ENCODE measurements around the gene ALPI. TPM values are rescaled to one million over a fixed set of nuclear protein-coding genes. Genes with fewer than 3 reads are reported as not detected.
"Not testable (repeated sequence)": the region's sequence is repeated elsewhere in the genome, so short reads cannot be mapped to it uniquely, and the experiment has no call there.

ALPI gene
- total and polyA plus RNA-seq, 5 experiments from 2014 or later = not detected

DNA sequence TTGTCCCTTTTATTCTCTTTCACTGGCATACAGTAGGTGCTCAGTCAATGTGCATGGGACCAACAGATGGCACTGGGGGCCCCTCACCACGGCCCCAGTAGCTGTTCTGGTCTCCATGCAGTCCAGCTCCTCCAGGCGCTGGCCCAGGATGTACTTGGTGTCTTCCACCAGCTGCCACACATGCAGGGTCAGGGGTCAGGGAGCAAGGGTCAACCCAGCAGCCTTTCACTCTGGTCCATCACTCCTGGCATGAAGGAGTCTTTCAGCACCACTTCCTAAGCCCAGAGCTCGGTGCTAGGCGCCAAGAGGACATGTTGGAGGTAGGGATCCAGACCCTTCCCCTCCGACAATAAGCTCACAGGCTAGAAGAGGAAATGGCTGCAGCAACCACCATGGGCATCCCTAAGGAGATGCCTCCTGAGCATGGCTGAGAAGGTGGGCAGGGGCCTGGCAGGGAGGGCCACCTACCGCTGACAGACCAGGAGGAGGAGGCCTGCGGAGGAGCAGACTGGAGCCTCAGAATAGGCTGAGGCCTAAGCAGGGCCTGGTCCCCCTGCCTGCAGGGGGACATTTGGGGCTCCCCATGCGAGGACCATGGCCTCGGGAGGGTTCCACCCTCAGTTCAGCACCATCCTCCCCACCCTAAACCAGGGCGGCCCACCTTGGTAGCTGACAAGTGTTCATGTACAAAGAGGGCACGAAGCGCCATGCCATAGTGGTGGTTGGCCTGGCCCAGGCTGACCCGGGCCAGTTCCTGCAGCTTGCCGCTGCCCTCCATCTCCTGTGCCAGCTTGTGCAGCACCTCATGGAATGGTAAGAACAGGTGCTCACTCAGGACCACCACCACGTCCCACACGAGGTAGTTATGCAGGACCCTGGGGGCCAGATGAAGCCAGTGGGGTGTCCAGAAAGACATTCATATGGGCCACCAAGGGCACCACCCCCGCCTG, 39.2 kb upstream of the ALPI start:
- DNase-seq (no peak), ATAC-seq (no peak)
- Mint-ChIP-seq H3K4me3 (no peak overlapping the region), H3K27ac (no peak overlapping the region), H3K4me1 (peaks cover 11 to 34% (median 25%) of the 10 kb centered on the region in 4 donors), H3K27me3 (peaks cover 15 to 45% (median 20%) of the 10 kb centered on the region in 5 donors), H3K9me3 (peaks cover 0 to 2% (median 0%) of the 10 kb centered on the region in 9 donors), H3K36me3 (peaks cover 0 to 1% (median 0%) of the 10 kb centered on the region in 3 donors)
- POLR2A ChIA-PET = no interaction called here

- H3K27me3 Mint-ChIP-seq = peaks cover 20 to 52% (median 26%) of the 10 kb centered on the region in 5 donors
- no peak for ATAC-seq
- H3K9me3 Mint-ChIP-seq = peaks cover 0 to 9% (median 0%) of the 10 kb centered on the region in 9 donors
- POLR2A ChIA-PET = no interaction called here
- H3K4me3 Mint-ChIP-seq = no peak overlapping the region
- peaks cover 0 to 8% (median 0%) of the 10 kb centered on the region in 3 donors for H3K36me3 Mint-ChIP-seq
- peaks cover 11 to 33% (median 26%) of the 10 kb centered on the region in 4 donors for H3K4me1 Mint-ChIP-seq
- no peak for DNase-seq
- H3K27ac Mint-ChIP-seq = no peak overlapping the region
These were observed 38.5 kb upstream of the ALPI start for GRCh38 chr2:232417489-232417888.

GRCh38 chr2:232418056-232418455, 37.9 kb upstream of the ALPI start:
- Mint-ChIP-seq H3K36me3 (peaks cover 0 to 14% (median 0%) of the 10 kb centered on the region in 3 donors), H3K9me3 (peaks cover 0 to 14% (median 0%) of the 10 kb centered on the region in 9 donors), H3K27me3 (peaks cover 23 to 54% (median 29%) of the 10 kb centered on the region in 5 donors), H3K4me3 (peak overlapping the region in 9 of 10 donors; percentile 16 to 79 (median 63)), H3K4me1 (peaks cover 8 to 27% (median 21%) of the 10 kb centered on the region in 4 donors), H3K27ac (no peak overlapping the region)
- POLR2A ChIA-PET = no interaction called here
- DNase-seq (no peak), ATAC-seq (no peak)

GRCh38 chr2:232418466-232419244, 37.3 kb upstream of the ALPI start:
- H3K4me1 Mint-ChIP-seq = peaks cover 6 to 21% (median 17%) of the 10 kb centered on the region in 4 donors
- POLR2A ChIA-PET = no interaction called here

DNA sequence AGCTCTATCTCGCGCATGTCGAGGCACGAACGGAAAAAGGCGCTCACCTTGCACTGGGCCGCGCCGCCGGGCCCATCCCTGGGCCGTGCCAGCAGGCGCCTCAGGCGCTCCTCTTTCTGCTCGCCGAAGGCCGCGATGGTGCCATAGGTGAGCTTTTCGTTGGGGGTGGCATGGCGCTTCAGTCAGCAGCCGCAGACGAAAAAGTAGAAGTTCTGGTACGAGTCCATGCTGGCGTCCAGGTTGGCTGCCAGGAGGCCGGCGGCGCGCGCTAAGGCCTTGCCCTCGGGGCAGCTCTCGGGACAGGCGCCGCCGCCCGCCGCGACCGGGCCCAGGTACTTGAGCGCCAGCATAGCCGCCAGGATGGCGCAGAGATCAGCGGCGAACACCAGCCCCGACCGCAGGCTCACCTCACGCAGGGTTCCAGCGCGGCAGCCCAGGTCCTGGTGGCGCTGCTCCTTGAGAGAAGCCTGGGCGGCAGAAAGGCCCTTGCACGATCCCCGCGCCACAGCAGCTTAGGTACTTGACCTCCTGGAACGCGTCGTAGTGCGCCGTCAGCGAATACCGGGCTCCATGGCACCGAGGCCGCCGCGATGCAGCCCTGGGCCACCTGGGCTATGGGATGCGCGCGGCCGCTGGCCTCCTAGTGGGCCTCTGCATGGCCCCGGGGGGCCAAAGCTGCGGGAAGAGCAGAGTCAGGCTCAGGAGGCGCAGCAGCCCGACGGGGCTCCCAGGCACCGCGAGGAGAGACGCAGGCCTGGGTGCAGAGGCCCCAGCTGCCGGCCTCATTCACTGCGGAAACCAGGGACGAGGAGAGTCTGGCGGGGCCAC, 36.5 kb upstream of the ALPI start:
- peak overlapping the region in 9 of 10 donors; percentile 52 to 90 (median 64) for H3K4me3 Mint-ChIP-seq
- DNase-seq (no peak), ATAC-seq (no peak)
- POLR2A ChIA-PET = no interaction called here
- no peak overlapping the region for H3K27ac Mint-ChIP-seq
- peaks cover 6 to 21% (median 17%) of the 10 kb centered on the region in 4 donors for H3K4me1 Mint-ChIP-seq
- H3K9me3 Mint-ChIP-seq = peaks cover 0 to 15% (median 0%) of the 10 kb centered on the region in 9 donors
- H3K27me3 Mint-ChIP-seq = peaks cover 20 to 52% (median 29%) of the 10 kb centered on the region in 5 donors
- H3K36me3 Mint-ChIP-seq = peaks cover 0 to 16% (median 0%) of the 10 kb centered on the region in 3 donors

More at GRCh38 chr2:232418466-232419244, 37.3 kb upstream of the ALPI start:
- H3K27me3 Mint-ChIP-seq = peaks cover 23 to 52% (median 29%) of the 10 kb centered on the region in 5 donors
- peak overlapping the region; percentile 58 to 90 (median 65) for H3K4me3 Mint-ChIP-seq
- H3K36me3 Mint-ChIP-seq = peaks cover 0 to 16% (median 0%) of the 10 kb centered on the region in 3 donors
- DNase-seq = no peak
- peaks cover 0 to 15% (median 0%) of the 10 kb centered on the region in 9 donors for H3K9me3 Mint-ChIP-seq
- H3K27ac Mint-ChIP-seq = peak overlapping the region in 1 of 10 donors; percentile 25
- peak; percentile 21 to 39 for ATAC-seq

- H3K27me3 Mint-ChIP-seq = peaks cover 20 to 52% (median 26%) of the 10 kb centered on the region in 5 donors
- no peak for ATAC-seq
These were observed 35.9 kb upstream of the ALPI start for GRCh38 chr2:232420073-232420454.

GRCh38 chr2:232420463-232421188, 35.3 kb upstream of the ALPI start:
- peaks cover 19 to 49% (median 25%) of the 10 kb centered on the region in 5 donors for H3K27me3 Mint-ChIP-seq
- DNase-seq (peak in 7 of 10 donors; percentile 14 to 46 (median 28)), ATAC-seq (peak; percentile 85 to 91)
- peaks cover 0 to 16% (median 0%) of the 10 kb centered on the region in 3 donors for H3K36me3 Mint-ChIP-seq
- H3K27ac Mint-ChIP-seq = no peak overlapping the region
- POLR2A ChIA-PET = no interaction called here
- peaks cover 0 to 15% (median 0%) of the 10 kb centered on the region in 9 donors for H3K9me3 Mint-ChIP-seq
- H3K4me3 Mint-ChIP-seq = peak overlapping the region in 9 of 10 donors; percentile 36 to 78 (median 56)
- H3K4me1 Mint-ChIP-seq = peaks cover 6 to 21% (median 17%) of the 10 kb centered on the region in 4 donors

More at GRCh38 chr2:232420073-232420454, 35.9 kb upstream of the ALPI start:
- Mint-ChIP-seq H3K36me3 (peaks cover 0 to 16% (median 0%) of the 10 kb centered on the region in 3 donors), H3K9me3 (peaks cover 0 to 15% (median 0%) of the 10 kb centered on the region in 9 donors), H3K4me3 (peak overlapping the region in 8 of 10 donors; percentile 42 to 78 (median 52)), H3K27ac (no peak overlapping the region), H3K4me1 (peaks cover 6 to 21% (median 17%) of the 10 kb centered on the region in 4 donors)
- POLR2A ChIA-PET = no interaction called here
- DNase-seq = no peak

DNA sequence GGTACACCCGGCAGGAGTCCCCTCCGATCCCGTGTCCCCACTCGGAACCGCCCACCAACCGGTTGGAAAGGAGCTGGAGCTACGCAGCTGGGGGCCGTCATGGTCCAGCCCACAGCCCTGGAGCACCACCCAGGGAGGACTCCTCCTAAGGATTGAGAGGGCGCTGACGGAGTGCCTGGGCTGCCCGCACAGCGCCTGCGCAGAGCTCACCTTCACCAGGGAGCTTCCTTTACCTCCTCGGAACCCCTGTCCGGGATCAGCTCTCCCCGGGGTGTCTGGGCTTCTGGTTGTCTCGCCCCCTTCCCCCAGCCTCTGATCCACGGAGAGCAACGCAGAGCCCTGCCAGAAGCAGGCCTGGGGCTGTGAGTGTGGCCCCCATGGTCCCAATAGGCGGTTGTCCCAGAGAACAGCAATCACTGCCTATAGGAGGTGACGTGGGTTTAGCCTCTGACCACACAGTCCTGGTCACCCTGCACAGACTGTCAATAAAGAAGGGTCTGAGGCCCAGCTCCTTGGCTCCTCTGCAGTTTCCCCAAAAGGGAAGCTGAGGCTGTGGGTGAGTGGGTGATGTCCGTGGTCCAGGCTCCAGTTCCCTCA, 34.7 kb upstream of the ALPI start:
- POLR2A ChIA-PET = no interaction called here
- Mint-ChIP-seq H3K36me3 (peaks cover 0 to 16% (median 0%) of the 10 kb centered on the region in 3 donors), H3K4me1 (peaks cover 6 to 21% (median 17%) of the 10 kb centered on the region in 4 donors), H3K27me3 (peaks cover 16 to 42% (median 23%) of the 10 kb centered on the region in 5 donors), H3K9me3 (peaks cover 0 to 15% (median 0%) of the 10 kb centered on the region in 9 donors), H3K27ac (no peak overlapping the region), H3K4me3 (peak overlapping the region in 9 of 10 donors; percentile 38 to 84 (median 64))
- ATAC-seq (peak; percentile 13 to 19), DNase-seq (no peak)

GRCh38 chr2:232422051-232422450, 33.9 kb upstream of the ALPI start:
- Mint-ChIP-seq H3K4me3 (peak overlapping the region; percentile 38 to 84 (median 64)), H3K27ac (no peak overlapping the region), H3K36me3 (peaks cover 0 to 16% (median 0%) of the 10 kb centered on the region in 3 donors), H3K9me3 (peaks cover 0 to 15% (median 0%) of the 10 kb centered on the region in 9 donors), H3K27me3 (peaks cover 16 to 38% (median 23%) of the 10 kb centered on the region in 5 donors), H3K4me1 (peaks cover 6 to 21% (median 17%) of the 10 kb centered on the region in 4 donors)
- ATAC-seq (no peak), DNase-seq (no peak)
- POLR2A ChIA-PET = no interaction called here

DNA sequence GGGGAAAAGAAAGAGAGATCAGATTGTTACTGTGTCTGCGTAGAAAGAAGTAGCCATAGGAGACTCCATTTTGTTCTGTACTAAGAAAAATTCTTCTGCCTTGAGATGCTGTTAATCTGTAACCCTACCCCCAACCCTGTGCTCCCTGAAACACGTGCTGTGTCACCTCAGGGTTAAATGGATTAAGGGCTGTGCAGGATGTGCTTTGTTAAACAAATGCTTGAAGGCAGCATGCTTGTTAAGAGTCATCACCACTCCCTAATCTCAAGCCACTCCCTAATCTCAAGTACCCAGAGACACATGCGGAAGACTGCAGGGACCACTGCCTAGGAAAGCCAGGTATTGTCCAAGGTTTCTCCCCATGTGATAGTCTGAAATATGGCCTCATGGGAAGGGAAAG, 33.0 kb upstream of the ALPI start:
- peaks cover 0 to 15% (median 0%) of the 10 kb centered on the region in 9 donors for H3K9me3 Mint-ChIP-seq
- peaks cover 18 to 31% (median 22%) of the 10 kb centered on the region in 5 donors for H3K27me3 Mint-ChIP-seq
- H3K27ac Mint-ChIP-seq, DNase-seq, H3K4me3 Mint-ChIP-seq, ATAC-seq, POLR2A ChIA-PET: not testable (repeated sequence)
- H3K4me1 Mint-ChIP-seq = peaks cover 6 to 21% (median 17%) of the 10 kb centered on the region in 4 donors
- peaks cover 0 to 16% (median 0%) of the 10 kb centered on the region in 3 donors for H3K36me3 Mint-ChIP-seq

All from naive thymus-derived CD8-positive, alpha-beta T cell (primary cell).